H9 (cell line): ENCODE results near the gene TTC17. TPM values are rescaled to one million over a fixed set of nuclear protein-coding genes. Genes with fewer than 3 reads are reported as not detected.

Experiments used
- DNase-seq: peaks from one replicate; pipeline ENCODE4 v3.0.0-alpha.2; 2017
- H2AFZ ChIP-seq: one replicate; pipeline ENCODE4 v1.6.1; 2013; ENCODE audit warnings: mild to moderate bottlenecking, low read length, control low read depth, moderate library complexity
- H2AK5ac ChIP-seq: 2 replicates; pipeline ENCODE4 v1.6.1; 2013; ENCODE audit warnings: low read length, control low read depth, mixed read lengths; ENCODE audit not compliant: insufficient read length
- H2BK120ac ChIP-seq: one replicate; pipeline ENCODE4 v1.6.1; 2013; ENCODE audit warnings: low read depth, mild to moderate bottlenecking, low read length, control low read depth, inconsistent platforms; ENCODE audit not compliant: poor library complexity, severe bottlenecking
- H2BK12ac ChIP-seq: 2 replicates; pipeline ENCODE4 v1.6.1; 2013; ENCODE audit warnings: low read length, control low read depth, mixed read lengths, low read depth; ENCODE audit not compliant: insufficient read length
- H2BK15ac ChIP-seq: 2 replicates; pipeline ENCODE4 v1.6.1; 2013; ENCODE audit warnings: low read depth, low read length, control low read depth
- H2BK20ac ChIP-seq: one replicate; pipeline ENCODE4 v1.6.1; 2013; ENCODE audit warnings: low read depth, mild to moderate bottlenecking, low read length, control low read depth, inconsistent platforms; ENCODE audit not compliant: poor library complexity, severe bottlenecking
- H2BK5ac ChIP-seq: 2 replicates; pipeline ENCODE4 v1.6.1; 2013; ENCODE audit warnings: low read length, control low read depth, mixed read lengths; ENCODE audit not compliant: insufficient read length
- H3K14ac ChIP-seq: 2 replicates; pipeline ENCODE4 v1.6.1; 2013; ENCODE audit warnings: low read length, control low read depth; ENCODE audit not compliant: insufficient read depth
- H3K18ac ChIP-seq: 2 replicates; pipeline ENCODE4 v1.6.1; 2013; ENCODE audit warnings: low read depth, mild to moderate bottlenecking, mixed read lengths, low read length, control low read depth; ENCODE audit not compliant: insufficient read length
- H3K23ac ChIP-seq: 2 replicates; pipeline ENCODE4 v1.6.1; 2013; ENCODE audit warnings: low read length, control low read depth, mixed read lengths, low read depth; ENCODE audit not compliant: insufficient read length
- H3K23me2 ChIP-seq: 2 replicates; pipeline ENCODE4 v1.6.1; 2013; ENCODE audit warnings: low read depth, mild to moderate bottlenecking, mixed read lengths, low read length, control low read depth; ENCODE audit not compliant: insufficient read length, poor library complexity, severe bottlenecking
- H3K27ac ChIP-seq: 2 replicates; pipeline ENCODE4 v1.5.1; 2013; ENCODE audit warnings: low read length, control low read depth, mixed read lengths, low read depth; ENCODE audit not compliant: insufficient read length
- H3K27me3 ChIP-seq: 2 replicates; pipeline ENCODE4 v1.6.1; 2013; ENCODE audit warnings: low read length, control low read depth, inconsistent platforms; ENCODE audit not compliant: insufficient read depth
- H3K4ac ChIP-seq: 2 replicates; pipeline ENCODE4 v1.6.1; 2013; ENCODE audit warnings: low read depth, mild to moderate bottlenecking, control low read depth, inconsistent platforms, low read length, moderate library complexity
- H3K4me1 ChIP-seq: 2 replicates; pipeline ENCODE4 v1.6.1; 2013; ENCODE audit warnings: low read length, control low read depth, inconsistent platforms; ENCODE audit not compliant: insufficient read depth
- H3K4me2 ChIP-seq: 2 replicates; pipeline ENCODE4 v1.6.1; 2013; ENCODE audit warnings: low read length, control low read depth, mixed read lengths; ENCODE audit not compliant: insufficient read length, insufficient read depth
- H3K56ac ChIP-seq: 2 replicates; pipeline ENCODE4 v1.6.1; 2013; ENCODE audit warnings: low read depth, mild to moderate bottlenecking, mixed read lengths, low read length, control low read depth; ENCODE audit not compliant: insufficient read length
- H3K79me1 ChIP-seq: 2 replicates; pipeline ENCODE4 v1.6.1; 2013; ENCODE audit warnings: low read depth, mild to moderate bottlenecking, moderate library complexity, low read length, control low read depth, inconsistent platforms; ENCODE audit not compliant: insufficient read depth, poor library complexity, severe bottlenecking
- H3K79me2 ChIP-seq: 2 replicates; pipeline ENCODE4 v1.6.1; 2013; ENCODE audit warnings: low read length, control low read depth, inconsistent platforms; ENCODE audit not compliant: insufficient read depth
- H3K9ac ChIP-seq: 2 replicates; pipeline ENCODE4 v1.6.1; 2013; ENCODE audit warnings: low read length, control low read depth, mixed read lengths; ENCODE audit not compliant: insufficient read length; ENCODE audit errors: extremely low read depth
- H3K9me3 ChIP-seq: one replicate; pipeline ENCODE4 v1.6.1; 2013; ENCODE audit warnings: low read depth, low read length, inconsistent platforms; ENCODE audit not compliant: control insufficient read depth
- H3T11ph ChIP-seq: one replicate; pipeline ENCODE4 v1.6.1; 2013; ENCODE audit warnings: mild to moderate bottlenecking, low read length, control low read depth, inconsistent platforms
- H4K20me1 ChIP-seq: one replicate; pipeline ENCODE4 v1.6.1; 2013; ENCODE audit not compliant: control insufficient read depth, insufficient read length, insufficient read depth
- H4K5ac ChIP-seq: 2 replicates; pipeline ENCODE4 v1.6.1; 2013; ENCODE audit warnings: low read depth, mild to moderate bottlenecking, mixed read lengths, low read length, control low read depth; ENCODE audit not compliant: insufficient read length
- H4K8ac ChIP-seq: replicated peaks from 2 replicates; pipeline ENCODE4 v1.6.1; 2013; ENCODE audit warnings: low read length, control low read depth, mixed read lengths, low read depth; ENCODE audit not compliant: insufficient read length
- H4K91ac ChIP-seq: 2 replicates; pipeline ENCODE4 v1.6.1; 2013; ENCODE audit warnings: low read depth, mild to moderate bottlenecking, moderate library complexity, mixed read lengths, low read length, control low read depth; ENCODE audit not compliant: insufficient read length
- H3K27ac Mint-ChIP-seq, 3 experiments: 2 replicates in 2 of 3; 3 replicates in 1 of 3; pipeline ENCODE4 v1.8.0; 2020 to 2021; ENCODE audit warnings: mixed read lengths in 3 of 3, mild to moderate bottlenecking in 1 of 3, moderate library complexity in 1 of 3
- H3K27me3 Mint-ChIP-seq: 2 replicates; pipeline ENCODE4 v1.8.0; 2021; ENCODE audit warnings: low read depth, mild to moderate bottlenecking, moderate library complexity, mixed read lengths
- H3K36me3 Mint-ChIP-seq, 3 experiments: 2 replicates in 2 of 3; 3 replicates in 1 of 3; pipeline ENCODE4 v1.8.0; 2020 to 2021; ENCODE audit warnings: low read depth in 3 of 3, mixed read lengths in 3 of 3; ENCODE audit not compliant: insufficient read depth in 1 of 3
- H3K4me1 Mint-ChIP-seq, 2 experiments: 2 replicates each; pipeline ENCODE4 v1.8.0; 2020; ENCODE audit warnings: mixed read lengths in 2 of 2
- H3K4me3 Mint-ChIP-seq, 2 experiments: 2 replicates in 1 of 2; 3 replicates in 1 of 2; pipeline ENCODE4 v1.8.0; 2020 to 2021; ENCODE audit warnings: mild to moderate bottlenecking in 2 of 2, mixed read lengths in 2 of 2, moderate library complexity in 1 of 2
- H3K9me3 Mint-ChIP-seq, 2 experiments: 2 replicates in 1 of 2; 3 replicates in 1 of 2; pipeline ENCODE4 v1.8.0; 2020; ENCODE audit warnings: mild to moderate bottlenecking in 2 of 2, mixed read lengths in 2 of 2, moderate library complexity in 1 of 2
- WGBS: extraction: QIAGEN DNeasy Blood & Tissue Kit; methylation state at CpG from one replicate; pipeline ENCODE4 v1.1.7; 2013; ENCODE audit warnings: missing lambda C conversion rate, low lambda C conversion rate, mixed read lengths; ENCODE audit not compliant: insufficient read length; ENCODE audit errors: extremely low coverage; 5-methylcytosine and 5-hydroxymethylcytosine counted together
- total RNA-seq: library from RNA; stranded (reverse); gene quantifications from 2 replicates; pipeline ENCODE4 v1.2.1, GENCODE V29; 2021
- TF ChIP-seq, protein P1 (sequence below): fragments of 200-600 bp; sonication (generic); conservative IDR thresholded peaks from 3 replicates; pipeline ENCODE4 v1.8.0; 2021; ENCODE audit warnings: antibody characterized with exemption, mild to moderate bottlenecking

The TTC17 gene
- total RNA-seq, 1 experiment from 2014 or later: 68.5 TPM

DNA sequence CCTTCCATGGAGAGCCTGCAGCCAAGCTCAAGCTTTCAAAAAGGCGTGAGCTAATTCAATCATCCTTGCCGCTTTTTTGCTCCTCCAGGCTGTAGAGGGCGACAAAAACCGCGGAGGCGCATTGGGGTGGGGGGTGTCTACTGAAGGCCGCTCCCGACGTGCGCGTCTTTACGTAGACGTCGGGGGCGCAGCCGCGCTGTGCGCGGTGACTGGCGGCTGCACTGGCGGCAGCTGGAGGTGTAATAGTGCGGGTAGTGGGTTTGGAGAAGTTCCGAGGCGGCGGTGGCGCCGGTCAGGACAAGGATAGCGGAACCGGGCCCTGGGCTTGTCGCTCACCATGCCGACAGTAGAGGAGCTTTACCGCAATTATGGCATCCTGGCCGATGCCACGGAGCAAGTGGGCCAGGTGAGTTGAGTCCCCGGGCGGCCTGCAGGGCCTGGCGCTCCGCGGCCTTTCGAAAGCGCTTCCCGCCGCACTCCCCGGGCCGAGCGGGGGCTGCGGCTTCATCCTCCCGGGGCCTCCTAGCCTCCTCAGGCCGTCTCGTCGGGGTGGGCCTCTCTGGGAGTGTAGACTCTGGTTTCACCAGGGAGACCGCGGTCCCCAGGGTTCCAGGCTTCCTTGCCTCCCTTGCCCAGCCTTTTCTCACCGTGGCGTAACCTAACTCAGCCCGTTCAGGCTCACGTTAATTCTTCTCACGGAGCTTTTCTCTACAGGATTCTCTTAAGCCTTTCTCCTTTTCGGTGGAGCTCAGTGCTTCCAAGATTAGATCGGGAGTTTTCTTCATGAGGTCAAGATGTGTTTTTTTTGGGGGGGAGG, 46.7 kb upstream of the TTC17 start, which contains the start of gene API5:
Gene API5, plus strand, starts transcription at position 206 of the 817 bp plus-strand sequence. Its CDS starts 132 bp downstream, at position 338.
- Histone ChIP-seq H4K20me1 (no peaks in the 10 kb centered on the region), H3K27ac (no peak within 1 kb of the TSS), H2BK120ac (no peak within 1 kb of the TSS), H3K14ac (peak within 1 kb of the TSS; percentile 84), H3K9me3 (no peaks in the 10 kb centered on the region), H3K4me1 (no peaks in the 10 kb centered on the region; the same call in 1 of the 2 replicates), H3K27me3 (no peaks in the 10 kb centered on the region), H3K79me2 (peaks cover 27% of the 10 kb centered on the region; the same call in 1 of the 2 replicates), H3K9ac (peak within 1 kb of the TSS; percentile 66), H3K79me1 (peaks cover 5% of the 10 kb centered on the region), H3K18ac (no peak within 1 kb of the TSS), H4K8ac (no peak within 1 kb of the TSS), H2BK20ac (no peak within 1 kb of the TSS), H3K23ac (no peak within 1 kb of the TSS), H2BK15ac (no peak within 1 kb of the TSS), H2BK5ac (no peak within 1 kb of the TSS), H3K23me2 (peaks cover 5% of the 10 kb centered on the region), H4K5ac (no peak within 1 kb of the TSS), H4K91ac (no peak within 1 kb of the TSS), H2AFZ (peak within 1 kb of the TSS; percentile 69), H3T11ph (no peak within 1 kb of the TSS), H3K4ac (no peak within 1 kb of the TSS), H2AK5ac (no peak within 1 kb of the TSS), H3K4me2 (peak within 1 kb of the TSS; percentile 65), H2BK12ac (no peak within 1 kb of the TSS), H3K56ac (no peak within 1 kb of the TSS)
- Mint-ChIP-seq H3K36me3 (peaks cover 0 to 6% (median 0%) of the 10 kb centered on the region in 3 experiments; a peak in 4 of 7 replicates), H3K27ac (peak within 1 kb of the TSS; percentile 85 to 93 (median 89)), H3K27me3 (peaks cover 2% of the 10 kb centered on the region; the same call in 1 of the 2 replicates), H3K9me3 (no peaks in the 10 kb centered on the region), H3K4me3 (peak within 1 kb of the TSS; percentile 87 to 94), H3K4me1 (peaks cover 12 to 20% of the 10 kb centered on the region in 2 experiments)
- TF ChIP-seq, protein P1, sequence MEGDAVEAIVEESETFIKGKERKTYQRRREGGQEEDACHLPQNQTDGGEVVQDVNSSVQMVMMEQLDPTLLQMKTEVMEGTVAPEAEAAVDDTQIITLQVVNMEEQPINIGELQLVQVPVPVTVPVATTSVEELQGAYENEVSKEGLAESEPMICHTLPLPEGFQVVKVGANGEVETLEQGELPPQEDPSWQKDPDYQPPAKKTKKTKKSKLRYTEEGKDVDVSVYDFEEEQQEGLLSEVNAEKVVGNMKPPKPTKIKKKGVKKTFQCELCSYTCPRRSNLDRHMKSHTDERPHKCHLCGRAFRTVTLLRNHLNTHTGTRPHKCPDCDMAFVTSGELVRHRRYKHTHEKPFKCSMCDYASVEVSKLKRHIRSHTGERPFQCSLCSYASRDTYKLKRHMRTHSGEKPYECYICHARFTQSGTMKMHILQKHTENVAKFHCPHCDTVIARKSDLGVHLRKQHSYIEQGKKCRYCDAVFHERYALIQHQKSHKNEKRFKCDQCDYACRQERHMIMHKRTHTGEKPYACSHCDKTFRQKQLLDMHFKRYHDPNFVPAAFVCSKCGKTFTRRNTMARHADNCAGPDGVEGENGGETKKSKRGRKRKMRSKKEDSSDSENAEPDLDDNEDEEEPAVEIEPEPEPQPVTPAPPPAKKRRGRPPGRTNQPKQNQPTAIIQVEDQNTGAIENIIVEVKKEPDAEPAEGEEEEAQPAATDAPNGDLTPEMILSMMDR: peak; percentile 80
- DNase-seq: peak; percentile 96
- no CpG with 5 or more reads among the region's 60 CpGs for WGBS
